Activated naive CD8-positive, alpha-beta T cell treated with anti-CD3 and anti-CD28 coated beads for 36 hours (primary cell): ENCODE results near the gene PCBP1. TPM values are rescaled to one million over a fixed set of nuclear protein-coding genes. Genes with fewer than 3 reads are reported as not detected.

Experiments used
- DNase-seq: peaks from one replicate; pipeline ENCODE4 v3.0.0; 2021
- H3K27ac Mint-ChIP-seq: one replicate; pipeline ENCODE4 v1.8.0; 2022; ENCODE audit warnings: mild to moderate bottlenecking, moderate library complexity, mixed read lengths
- H3K27me3 Mint-ChIP-seq: one replicate; pipeline ENCODE4 v1.8.0; 2022; ENCODE audit warnings: mild to moderate bottlenecking, mixed read lengths
- H3K36me3 Mint-ChIP-seq: one replicate; pipeline ENCODE4 v1.8.0; 2021; ENCODE audit warnings: mild to moderate bottlenecking, mixed read lengths
- H3K4me1 Mint-ChIP-seq: one replicate; pipeline ENCODE4 v1.8.0; 2021; ENCODE audit warnings: mixed read lengths
- H3K4me3 Mint-ChIP-seq: one replicate; pipeline ENCODE4 v1.8.0; 2022; ENCODE audit warnings: mild to moderate bottlenecking, moderate library complexity, mixed read lengths
- H3K9me3 Mint-ChIP-seq: one replicate; pipeline ENCODE4 v1.8.0; 2022; ENCODE audit warnings: mixed read lengths
- total RNA-seq, 2 experiments: library from RNA; stranded (reverse); gene quantifications; one replicate each; pipeline ENCODE4 v1.2.3, GENCODE V29; 2021

Gene PCBP1
- total RNA-seq, 2 experiments from 2014 or later: 449 to 455 TPM

- H3K27ac Mint-ChIP-seq: no peak overlapping the region
- DNase-seq: no peak
- peaks cover 7% of the 10 kb centered on the region for H3K4me1 Mint-ChIP-seq
- peaks cover 30% of the 10 kb centered on the region for H3K36me3 Mint-ChIP-seq
- no peaks in the 10 kb centered on the region for H3K9me3 Mint-ChIP-seq
- no peak overlapping the region for H3K4me3 Mint-ChIP-seq
- no peaks in the 10 kb centered on the region for H3K27me3 Mint-ChIP-seq
Measured at GRCh38 chr2:70062270-70062669, 25.0 kb upstream of the PCBP1 start.

- Mint-ChIP-seq H3K36me3 (peaks cover 38% of the 10 kb centered on the region), H3K4me3 (no peak overlapping the region), H3K9me3 (no peaks in the 10 kb centered on the region), H3K27ac (peak overlapping the region; percentile 83), H3K27me3 (no peaks in the 10 kb centered on the region), H3K4me1 (peaks cover 39% of the 10 kb centered on the region)
- DNase-seq: no peak
Measured at GRCh38 chr2:70068119-70068518, 19.2 kb upstream of the PCBP1 start.

GRCh38 chr2:70069049-70069448, 18.2 kb upstream of the PCBP1 start:
- H3K9me3 Mint-ChIP-seq: no peaks in the 10 kb centered on the region
- no peaks in the 10 kb centered on the region for H3K27me3 Mint-ChIP-seq
- peaks cover 45% of the 10 kb centered on the region for H3K4me1 Mint-ChIP-seq
- peaks cover 41% of the 10 kb centered on the region for H3K36me3 Mint-ChIP-seq
- H3K4me3 Mint-ChIP-seq: peak overlapping the region; percentile 12
- H3K27ac Mint-ChIP-seq: peak overlapping the region; percentile 83
- peak; percentile 80 for DNase-seq

- no peak overlapping the region for H3K4me3 Mint-ChIP-seq
- H3K27ac Mint-ChIP-seq: peak overlapping the region; percentile 83
- H3K4me1 Mint-ChIP-seq: peaks cover 50% of the 10 kb centered on the region
- H3K36me3 Mint-ChIP-seq: peaks cover 44% of the 10 kb centered on the region
- H3K27me3 Mint-ChIP-seq: no peaks in the 10 kb centered on the region
- no peaks in the 10 kb centered on the region for H3K9me3 Mint-ChIP-seq
- peak; percentile 51 for DNase-seq
Measured at GRCh38 chr2:70070542-70071268, 16.6 kb upstream of the PCBP1 start.

- H3K4me3 Mint-ChIP-seq: no peak overlapping the region
- H3K36me3 Mint-ChIP-seq: peaks cover 33% of the 10 kb centered on the region
- no peaks in the 10 kb centered on the region for H3K9me3 Mint-ChIP-seq
- peaks cover 43% of the 10 kb centered on the region for H3K4me1 Mint-ChIP-seq
- no peaks in the 10 kb centered on the region for H3K27me3 Mint-ChIP-seq
- DNase-seq: no peak
- no peak overlapping the region for H3K27ac Mint-ChIP-seq
Measured at GRCh38 chr2:70073493-70073892, 13.8 kb upstream of the PCBP1 start.

- Mint-ChIP-seq H3K27ac (peak overlapping the region; percentile 22), H3K4me1 (peaks cover 36% of the 10 kb centered on the region), H3K36me3 (peaks cover 52% of the 10 kb centered on the region), H3K9me3 (no peaks in the 10 kb centered on the region), H3K27me3 (no peaks in the 10 kb centered on the region), H3K4me3 (no peak overlapping the region)
- no peak for DNase-seq
Measured at GRCh38 chr2:70078384-70078783, 8.9 kb upstream of the PCBP1 start.

- Mint-ChIP-seq H3K27me3 (no peaks in the 10 kb centered on the region), H3K4me1 (peaks cover 48% of the 10 kb centered on the region), H3K36me3 (peaks cover 56% of the 10 kb centered on the region), H3K9me3 (no peaks in the 10 kb centered on the region), H3K4me3 (no peak overlapping the region), H3K27ac (peak overlapping the region; percentile 49)
- no peak for DNase-seq
Measured at GRCh38 chr2:70080610-70081200, 6.6 kb upstream of the PCBP1 start.

GRCh38 chr2:70081221-70081620, 6.1 kb upstream of the PCBP1 start:
- no peak for DNase-seq
- Mint-ChIP-seq H3K9me3 (no peaks in the 10 kb centered on the region), H3K27ac (peak overlapping the region; percentile 49), H3K27me3 (no peaks in the 10 kb centered on the region), H3K4me3 (no peak overlapping the region), H3K4me1 (peaks cover 52% of the 10 kb centered on the region), H3K36me3 (peaks cover 53% of the 10 kb centered on the region)

- Mint-ChIP-seq H3K36me3 (peaks cover 61% of the 10 kb centered on the region), H3K4me1 (peaks cover 50% of the 10 kb centered on the region), H3K9me3 (no peaks in the 10 kb centered on the region), H3K4me3 (peak overlapping the region; percentile 65), H3K27ac (peak overlapping the region; percentile 83), H3K27me3 (peaks cover 4% of the 10 kb centered on the region)
- peak; percentile 57 for DNase-seq
Measured at GRCh38 chr2:70083344-70084156, 3.7 kb upstream of the PCBP1 start.

GRCh38 chr2:70084973-70085710, 2.1 kb upstream of the PCBP1 start:
- H3K36me3 Mint-ChIP-seq: peaks cover 67% of the 10 kb centered on the region
- peak overlapping the region; percentile 98 for H3K4me3 Mint-ChIP-seq
- peaks cover 45% of the 10 kb centered on the region for H3K4me1 Mint-ChIP-seq
- peaks cover 4% of the 10 kb centered on the region for H3K27me3 Mint-ChIP-seq
- peak overlapping the region; percentile 100 for H3K27ac Mint-ChIP-seq
- H3K9me3 Mint-ChIP-seq: no peaks in the 10 kb centered on the region
- peak; percentile 60 for DNase-seq

GRCh38 chr2:70085711-70086277, 1.5 kb upstream of the PCBP1 start:
- Mint-ChIP-seq H3K9me3 (peaks cover 3% of the 10 kb centered on the region), H3K27ac (peak overlapping the region; percentile 100), H3K4me1 (peaks cover 46% of the 10 kb centered on the region), H3K36me3 (peaks cover 66% of the 10 kb centered on the region), H3K27me3 (peaks cover 4% of the 10 kb centered on the region), H3K4me3 (peak overlapping the region; percentile 98)
- DNase-seq: no peak

GRCh38 chr2:70086278-70086837, 919 bp upstream of the PCBP1 start:
- peaks cover 48% of the 10 kb centered on the region for H3K4me1 Mint-ChIP-seq
- peak overlapping the region; percentile 98 for H3K4me3 Mint-ChIP-seq
- H3K36me3 Mint-ChIP-seq: peaks cover 64% of the 10 kb centered on the region
- H3K27me3 Mint-ChIP-seq: peaks cover 4% of the 10 kb centered on the region
- H3K27ac Mint-ChIP-seq: peak overlapping the region; percentile 100
- H3K9me3 Mint-ChIP-seq: peaks cover 3% of the 10 kb centered on the region
- peak; percentile 77 for DNase-seq

- peaks cover 62% of the 10 kb centered on the region for H3K36me3 Mint-ChIP-seq
- H3K4me3 Mint-ChIP-seq: peak overlapping the region; percentile 98
- H3K4me1 Mint-ChIP-seq: peaks cover 53% of the 10 kb centered on the region
Measured at GRCh38 chr2:70087702-70088597, 673 bp downstream of the PCBP1 start.

More at GRCh38 chr2:70087702-70088597, 673 bp downstream of the PCBP1 start:
- Mint-ChIP-seq H3K27me3 (peaks cover 4% of the 10 kb centered on the region), H3K9me3 (peaks cover 3% of the 10 kb centered on the region), H3K27ac (peak overlapping the region; percentile 99)
- peak; percentile 60 for DNase-seq
